Head of caudate nucleus (tissue), 42 donors: ENCODE data around the gene SCAMP4.
A peak's percentile ranks its signal among the peaks of the same experiment; 100 is the strongest.

ENCODE experiments used
- DNase-seq, 42 donors: peaks; one replicate each; pipeline versions ENCODE4 v3.0.0 to v3.0.0-alpha.2; 2020 to 2021; ENCODE audit warnings: mixed read lengths in 7 of 42
- intact Hi-C: fragments of 100-400 bp; cut with DNase I; formaldehyde crosslinking; loops from one replicate; pipeline ENCODE4 v1.15.0; 2022

The SCAMP4 gene

DNA sequence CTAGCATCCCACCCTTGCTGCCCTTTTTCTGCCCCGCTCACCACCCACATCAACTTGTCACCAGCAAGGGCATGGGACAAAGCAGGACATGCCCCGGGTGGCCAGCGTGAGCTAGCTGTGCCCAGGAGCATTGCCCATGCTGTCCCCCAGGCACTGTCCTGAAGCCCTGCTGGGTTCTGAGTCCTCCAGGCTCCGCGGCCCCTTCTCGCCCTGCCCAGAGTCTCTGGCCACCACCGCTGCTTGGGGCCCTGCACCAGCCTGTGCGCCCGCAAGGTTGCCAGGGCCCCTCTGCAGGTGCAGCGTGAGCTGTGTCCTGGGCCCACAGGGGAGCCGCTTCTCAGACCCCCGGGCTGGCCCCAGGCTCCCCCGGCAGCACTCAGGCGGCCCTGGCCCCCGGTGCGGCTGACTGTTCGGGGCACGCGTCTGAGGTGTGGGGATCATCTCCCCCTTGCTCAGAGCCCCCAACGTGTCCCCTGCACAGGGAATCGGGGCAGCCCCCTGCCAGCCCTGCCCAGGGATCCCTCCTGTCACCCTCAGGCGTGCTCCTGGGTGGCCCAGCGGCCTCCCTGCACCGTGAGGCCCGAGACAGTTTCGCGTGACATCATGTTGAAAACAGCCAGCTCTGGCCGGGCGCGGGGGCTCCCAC is 39.8 kb downstream of the SCAMP4 start:
- no peak for DNase-seq
- intact Hi-C loops, result no loop called here

DNA sequence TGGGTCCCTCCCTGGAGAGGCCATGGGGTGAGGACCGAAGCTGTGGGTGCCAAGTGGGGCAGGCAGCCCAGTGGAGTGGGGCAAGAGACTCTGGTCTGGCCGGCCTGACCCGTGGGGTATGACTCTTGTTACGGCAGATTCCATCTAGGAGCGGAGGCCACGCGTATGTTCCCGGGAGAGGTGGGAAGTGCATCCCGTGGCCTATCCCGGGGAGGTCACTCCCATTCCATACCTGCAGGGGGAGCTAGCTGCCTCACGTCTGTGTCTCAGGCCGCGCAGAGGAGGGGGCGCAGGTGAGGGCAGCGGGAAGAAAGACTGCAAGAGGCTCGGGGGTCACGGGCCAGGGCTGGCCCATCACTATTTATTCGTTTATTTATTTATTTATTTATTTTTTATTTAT is 40.7 kb downstream of the SCAMP4 start:
- peak in 27 of 42 donors; percentile 20 to 77 (median 51) for DNase-seq
- intact Hi-C loops, result no loop called here

DNA sequence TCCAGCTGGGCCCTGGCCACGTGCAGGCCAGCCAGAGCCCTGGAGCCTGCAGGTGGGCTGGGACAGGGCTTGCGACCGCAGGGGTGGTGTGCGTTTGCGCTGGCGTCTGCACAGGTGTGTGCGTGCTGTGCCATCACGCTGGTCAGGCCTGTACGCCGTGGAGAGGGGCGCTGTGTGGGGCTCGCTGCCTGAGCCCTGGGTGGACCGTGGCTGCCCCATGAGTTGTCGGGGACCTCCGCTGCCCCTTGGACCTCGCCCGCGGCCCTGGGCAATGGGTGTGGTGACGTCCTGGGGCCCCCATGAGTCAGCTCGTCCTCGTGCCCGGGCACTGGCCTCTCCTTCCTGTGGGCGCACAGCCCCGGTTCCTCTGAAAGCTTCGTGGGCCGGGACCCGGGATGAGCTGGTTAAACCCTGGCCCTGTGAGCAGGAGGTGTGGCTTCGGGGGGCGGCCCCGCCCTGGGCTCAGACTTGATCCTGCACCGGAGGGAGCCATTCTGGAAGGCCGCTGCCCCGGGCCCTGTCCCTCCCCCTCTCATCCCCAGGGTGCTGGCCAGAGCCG is 42.5 kb downstream of the SCAMP4 start:
- intact Hi-C loops, result no loop called here
- DNase-seq, result no peak

DNA sequence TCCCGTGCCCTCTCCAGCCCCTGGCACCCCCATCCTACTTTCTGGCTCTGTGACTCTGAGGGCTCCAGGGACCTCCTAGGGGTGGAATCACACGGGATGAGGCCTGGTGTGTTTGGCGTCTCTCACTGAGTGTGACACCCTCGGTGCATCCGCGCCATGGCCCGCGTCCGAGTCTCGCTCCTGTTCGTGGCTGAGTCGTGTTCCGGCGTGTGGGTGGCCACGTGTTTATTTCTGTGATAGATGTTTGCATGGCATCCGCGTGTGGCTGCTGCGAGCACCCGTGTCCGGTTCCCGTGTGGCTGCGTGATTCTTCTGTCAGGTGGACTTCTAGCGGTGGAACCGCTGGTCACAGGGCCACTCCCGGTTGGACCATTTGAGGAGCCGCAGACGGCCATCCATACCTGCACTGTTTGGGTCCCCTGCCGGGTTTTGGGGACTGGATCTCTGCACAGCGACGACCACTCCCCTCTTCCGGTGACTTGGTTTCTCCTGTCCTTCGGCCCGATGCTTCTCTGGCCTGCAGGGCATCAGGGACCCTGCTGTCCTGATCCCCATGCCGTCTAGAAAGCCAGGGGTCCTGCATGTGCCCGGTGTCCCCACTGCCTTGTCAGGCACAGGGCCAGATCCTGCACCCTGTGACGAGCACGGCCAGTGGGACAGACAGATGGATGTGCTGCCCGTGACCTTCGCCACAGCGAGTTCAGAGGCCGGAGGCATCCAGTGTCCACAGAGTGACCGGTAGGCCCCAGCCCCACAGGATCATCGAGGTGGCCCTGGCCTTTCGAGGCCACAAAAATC is 44.3 kb downstream of the SCAMP4 start:
- intact Hi-C loops, result loop anchor here (10.0 kb wide), 1 partner anchor 65 kb away; the partner anchor contains the start of gene BTBD2
- no peak for DNase-seq

DNA sequence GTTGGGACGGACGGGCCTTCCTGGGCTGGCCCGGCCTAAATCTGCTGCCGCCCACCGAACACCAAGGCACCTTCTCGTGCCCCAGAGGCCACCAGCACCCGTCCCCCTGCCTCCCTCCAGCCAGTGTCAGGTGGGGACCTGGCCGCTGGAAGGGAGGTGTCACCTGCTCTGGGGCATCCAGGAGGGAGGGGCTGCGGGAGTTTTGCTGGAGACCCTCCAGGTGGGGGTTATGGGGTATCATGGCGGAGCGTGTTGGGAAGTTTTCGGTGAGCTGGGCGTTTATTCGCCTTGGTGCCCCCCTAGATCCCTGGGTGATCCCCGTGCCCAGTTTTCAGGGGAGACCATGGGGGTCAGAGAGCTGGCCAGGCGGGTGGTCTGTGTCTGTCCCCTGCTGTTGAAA is 45.4 kb downstream of the SCAMP4 start:
- no peak for DNase-seq
- intact Hi-C loops, result loop anchor here (10.0 kb wide), 1 partner anchor 64 kb away; the partner anchor contains the start of gene BTBD2

DNA sequence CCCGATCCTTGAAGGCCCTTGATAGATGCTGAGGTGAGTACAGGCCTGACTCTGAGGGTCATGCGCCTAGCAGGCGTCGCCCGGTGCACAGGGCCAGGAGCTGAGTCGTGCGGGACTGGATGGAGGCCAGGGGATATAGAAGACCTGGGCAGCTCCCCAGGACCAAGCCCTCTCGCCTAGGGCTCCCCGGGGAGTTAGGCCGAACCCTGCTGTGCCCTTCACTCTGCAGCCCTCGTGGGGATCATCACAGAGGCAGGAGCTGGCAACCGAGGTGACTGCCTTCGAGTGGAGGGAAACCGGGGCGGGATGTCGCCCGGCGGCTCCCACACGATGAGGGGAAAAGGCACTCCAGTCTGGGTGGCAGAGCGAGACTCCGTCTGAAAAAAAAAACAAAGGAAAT is 47.4 kb downstream of the SCAMP4 start:
- intact Hi-C loops, result loop anchor here (10.0 kb wide), 1 partner anchor 62 kb away; the partner anchor contains the start of gene BTBD2
- DNase-seq, result no peak

DNA sequence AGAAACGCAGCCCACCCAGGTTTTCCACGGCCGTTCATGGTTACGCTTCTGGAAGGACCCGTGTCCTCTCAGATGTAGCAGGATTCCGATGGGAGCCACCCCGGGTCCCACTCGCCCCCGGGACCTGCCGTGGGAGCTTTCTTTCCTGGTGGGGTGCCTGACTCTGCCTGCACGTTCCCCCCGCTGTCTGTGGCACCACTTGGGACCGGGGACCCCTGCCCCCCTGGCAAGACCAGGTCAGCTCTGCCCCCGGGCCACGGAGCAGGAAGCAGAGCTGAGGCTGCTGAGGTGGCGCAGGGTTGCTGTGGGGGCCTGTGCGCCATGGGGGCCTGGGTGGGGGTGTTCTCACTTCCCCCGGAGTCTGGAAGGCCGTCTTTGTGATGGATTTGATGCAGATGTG is 47.8 kb downstream of the SCAMP4 start:
- DNase-seq, result no peak
- intact Hi-C loops, result loop anchor here (10.0 kb wide), 1 partner anchor 62 kb away; the partner anchor contains the start of gene BTBD2

DNA sequence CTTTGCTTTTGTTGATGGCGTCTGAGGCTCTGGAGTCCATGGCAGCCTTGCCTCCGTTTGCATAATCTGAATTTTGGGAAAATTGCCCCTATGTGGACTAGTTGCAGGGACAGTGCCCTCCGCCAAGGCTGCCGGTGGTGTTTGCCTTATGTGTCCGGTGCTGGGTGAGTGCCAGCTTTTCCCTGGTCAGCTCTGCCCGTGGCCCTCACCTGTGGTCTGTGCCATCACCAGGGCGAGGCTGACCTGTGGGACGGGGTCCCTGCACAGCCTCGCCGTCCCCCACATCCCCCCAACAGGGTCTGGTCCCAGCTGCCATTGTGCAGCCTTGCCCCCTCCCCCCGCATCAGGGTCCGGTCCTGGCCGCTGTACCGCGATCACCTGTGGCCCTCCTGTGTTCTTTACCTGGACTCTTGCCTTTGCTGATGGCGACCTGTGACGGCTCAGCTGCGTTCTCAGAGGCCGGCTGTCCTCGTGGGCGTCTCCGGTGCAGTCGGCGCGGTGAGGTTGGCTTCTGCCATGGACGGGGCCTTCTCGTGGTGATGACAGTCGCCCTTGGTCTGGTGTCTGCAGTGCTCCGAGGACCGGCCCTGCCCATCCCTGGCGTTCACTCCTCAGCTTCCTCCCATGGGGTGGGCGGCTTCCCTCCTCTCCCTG is 48.4 kb downstream of the SCAMP4 start:
- intact Hi-C loops, result loop anchor here (10.0 kb wide), 1 partner anchor 61 kb away; the partner anchor contains the start of gene BTBD2
- no peak for DNase-seq

DNA sequence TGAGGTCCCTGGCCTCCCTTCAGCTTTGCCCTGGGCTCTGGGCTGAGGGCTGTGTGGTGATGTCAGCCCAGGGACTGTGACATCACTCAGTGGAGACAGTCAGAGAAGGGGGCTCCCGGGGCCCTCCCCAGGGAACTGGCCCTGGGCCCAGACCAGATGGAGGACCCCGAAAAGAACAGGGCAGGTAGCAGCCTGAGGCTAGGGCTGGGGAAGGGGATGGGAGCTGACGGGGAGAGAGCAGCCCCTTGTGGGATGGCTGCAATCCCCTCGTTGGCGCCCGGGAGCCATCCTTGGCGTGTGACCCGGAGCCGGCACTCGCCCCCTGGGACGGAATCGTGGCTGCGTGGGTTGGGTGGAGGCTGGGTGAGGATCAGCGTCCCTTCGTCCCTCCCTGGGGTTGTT is 49.3 kb downstream of the SCAMP4 start:
- DNase-seq, result no peak
- intact Hi-C loops, result loop anchor here (10.0 kb wide), 1 partner anchor 60 kb away; the partner anchor contains the start of gene BTBD2

DNA sequence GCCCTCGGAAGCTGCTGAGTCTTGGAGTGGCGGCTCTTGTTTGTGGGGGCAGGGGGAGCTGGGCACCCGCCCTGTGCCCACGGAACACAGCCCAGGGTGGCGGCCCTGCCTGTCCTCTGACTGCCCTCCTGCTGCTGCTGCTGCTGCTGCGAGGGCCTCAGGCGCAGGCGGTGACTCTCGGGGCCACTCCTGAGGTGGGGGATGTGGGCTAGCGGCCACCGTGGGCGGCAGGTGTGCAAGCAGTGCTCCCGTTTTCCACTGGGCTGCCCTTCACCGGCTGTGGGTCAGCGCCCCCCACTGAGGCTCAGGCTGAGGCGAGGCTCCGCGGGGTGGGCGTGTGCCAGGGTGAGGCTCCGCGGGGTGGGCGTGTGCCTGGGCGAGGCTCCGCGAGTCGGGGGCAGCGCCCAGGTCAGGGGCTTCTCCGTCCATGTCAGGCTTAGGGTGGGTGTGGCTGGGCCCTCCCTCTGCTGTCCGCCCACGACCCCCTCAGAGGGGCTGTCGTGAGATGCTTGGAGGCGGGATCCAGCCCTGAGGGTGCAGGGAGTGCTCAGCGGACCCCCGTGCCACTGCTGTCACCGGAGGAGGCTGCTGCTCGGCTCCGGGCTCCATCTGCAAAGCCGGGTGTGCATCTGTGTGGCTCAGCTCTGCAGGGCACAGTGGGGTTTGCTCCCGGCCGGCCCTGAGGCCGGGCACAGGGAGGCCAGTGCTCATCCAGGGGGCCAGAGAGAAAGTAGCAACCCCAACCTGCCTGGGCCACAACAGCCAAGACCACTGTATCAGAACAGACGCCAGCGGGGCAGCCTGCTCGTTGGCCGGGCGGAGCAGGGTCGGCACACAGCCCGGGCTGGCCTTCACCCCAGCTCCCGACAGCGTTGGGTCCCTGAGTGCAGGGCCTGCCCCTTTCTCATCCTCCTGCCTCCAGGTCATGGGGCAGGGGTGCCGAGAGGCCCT is 50.2 kb downstream of the SCAMP4 start:
- DNase-seq, result peak in 15 of 42 donors; percentile 25 to 63 (median 41)
- intact Hi-C loops, result loop anchor here (10.0 kb wide), 1 partner anchor 59 kb away; the partner anchor contains the start of gene BTBD2

DNA sequence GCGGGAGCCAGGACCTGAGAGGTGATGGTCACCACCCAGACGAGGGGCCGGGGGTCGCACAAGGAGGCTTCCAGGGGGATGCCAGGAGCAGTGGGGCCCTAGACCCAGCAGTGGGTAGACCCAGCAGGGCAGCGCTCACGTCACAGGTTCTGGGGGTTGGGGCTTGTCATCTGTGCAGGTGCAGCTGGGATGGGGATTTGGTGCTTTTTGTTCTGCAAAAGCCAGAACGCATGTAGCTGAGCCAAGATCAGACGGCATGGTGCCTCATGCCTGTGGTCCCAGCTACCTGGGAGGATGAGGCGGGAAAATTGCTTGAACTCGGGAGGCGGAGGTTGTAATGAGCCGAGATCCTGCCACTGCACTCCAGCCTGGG is 50.9 kb downstream of the SCAMP4 start:
- DNase-seq, result peak in 6 of 42 donors; percentile 14 to 49 (median 38)
- intact Hi-C loops, result loop anchor here (10.0 kb wide), 1 partner anchor 59 kb away; the partner anchor contains the start of gene BTBD2

DNA sequence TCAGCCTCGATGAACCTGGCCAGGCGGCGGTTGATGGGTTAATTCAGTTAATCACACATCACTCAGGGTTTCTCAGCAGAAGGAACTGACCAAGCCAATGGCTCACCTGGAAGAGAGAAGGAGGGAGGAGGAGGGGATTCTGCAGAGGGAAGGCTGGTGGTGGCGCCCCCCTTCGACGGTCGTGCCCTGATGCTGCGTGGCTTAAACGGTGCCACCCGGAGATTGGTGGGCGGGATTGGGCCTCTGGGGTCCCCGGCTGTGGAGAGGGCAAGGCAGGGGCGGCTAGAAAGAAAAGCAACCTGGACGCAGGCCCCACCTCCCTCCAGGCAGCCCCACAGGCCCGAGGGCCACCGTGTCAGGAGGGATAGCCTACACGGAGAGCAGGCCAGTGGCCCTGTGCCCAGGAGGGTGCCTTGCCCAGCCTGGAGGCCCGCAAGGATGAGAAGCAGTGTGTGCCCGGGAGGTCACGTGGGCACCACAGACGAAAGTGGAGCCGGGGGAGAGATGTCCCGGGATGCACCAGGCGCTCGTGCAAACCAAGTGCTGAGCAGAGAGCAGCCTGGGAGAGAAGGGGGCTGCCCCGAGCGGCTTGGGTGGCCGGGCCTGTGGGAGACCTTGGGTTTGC is 51.8 kb downstream of the SCAMP4 start:
- intact Hi-C loops, result loop anchor here (10.0 kb wide), 1 partner anchor 58 kb away; the partner anchor contains the start of gene BTBD2

DNA sequence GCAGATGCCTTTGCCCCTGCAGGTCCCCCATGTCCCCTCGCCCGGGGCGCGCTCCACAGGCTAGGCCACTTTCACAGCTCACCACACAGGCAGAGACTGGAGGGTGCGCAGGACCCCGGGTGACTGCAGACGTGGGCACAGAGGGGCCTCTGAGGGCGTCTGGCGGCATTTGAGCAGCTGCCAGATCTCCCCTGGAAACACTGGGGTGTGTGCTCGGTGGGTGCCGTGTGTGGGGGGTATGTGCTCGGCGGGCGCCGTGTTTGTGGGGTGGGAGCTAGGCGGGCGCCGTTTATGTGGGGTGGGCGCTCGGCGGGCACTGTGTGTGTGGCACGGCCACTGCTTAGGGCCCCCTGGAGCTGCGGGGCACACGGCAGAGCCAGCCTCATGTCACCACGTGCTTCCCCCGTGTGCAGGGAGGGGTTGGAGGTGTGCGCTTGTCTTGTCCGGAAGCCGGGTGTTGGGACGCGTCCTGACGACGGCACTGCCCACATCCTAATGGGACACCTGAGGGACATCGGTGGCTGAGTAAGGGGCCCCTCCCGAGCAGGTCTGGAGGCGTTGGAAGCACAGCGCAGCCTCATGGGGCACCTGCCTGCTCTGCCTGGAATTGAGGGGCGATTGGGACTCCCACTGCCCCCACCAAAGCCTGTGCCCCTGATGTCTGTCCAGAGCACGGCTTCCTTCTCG is 52.5 kb downstream of the SCAMP4 start:
- intact Hi-C loops, result loop anchor here (10.0 kb wide), 1 partner anchor 57 kb away; the partner anchor contains the start of gene BTBD2
- no peak for DNase-seq

More for the DNA sequence above, 51.8 kb downstream of the SCAMP4 start:
- peak; percentile 72 to 95 (median 89) for DNase-seq

DNA sequence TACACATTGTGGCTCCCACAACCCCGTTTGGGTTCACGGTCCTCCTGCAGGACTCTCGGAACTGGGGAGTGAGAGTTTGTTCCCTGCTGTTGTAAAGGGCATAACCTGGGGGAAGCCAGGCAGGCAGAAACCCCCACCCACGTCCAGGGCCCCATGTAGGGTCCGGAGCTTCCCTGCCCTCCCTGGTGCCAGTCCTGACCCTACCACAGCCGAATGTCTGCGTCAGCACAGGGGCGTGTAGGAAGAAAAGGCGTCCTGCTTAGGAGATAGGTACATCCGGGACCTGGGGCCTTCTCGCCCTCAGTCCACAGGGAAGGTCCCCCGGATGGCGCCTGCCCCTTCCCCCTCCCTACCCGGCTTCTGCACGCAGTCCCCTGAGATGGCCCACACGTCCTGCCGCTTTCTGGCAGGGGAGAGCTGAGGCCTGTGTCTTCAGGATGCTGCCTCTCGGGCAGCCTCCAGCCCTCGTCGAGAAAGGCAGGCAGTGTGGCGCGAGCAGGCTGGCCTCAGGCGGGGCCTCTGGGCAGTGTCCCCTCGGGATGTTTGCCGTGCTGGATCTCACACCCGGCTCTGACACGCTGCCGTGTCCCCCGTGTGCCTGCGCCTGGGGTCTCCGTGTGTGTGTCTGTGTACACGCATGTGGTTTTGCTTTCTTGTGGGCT is 54.9 kb downstream of the SCAMP4 start:
- DNase-seq, result no peak
- intact Hi-C loops, result loop anchor here (10.0 kb wide), 1 partner anchor 55 kb away; the partner anchor contains the start of gene BTBD2

DNA sequence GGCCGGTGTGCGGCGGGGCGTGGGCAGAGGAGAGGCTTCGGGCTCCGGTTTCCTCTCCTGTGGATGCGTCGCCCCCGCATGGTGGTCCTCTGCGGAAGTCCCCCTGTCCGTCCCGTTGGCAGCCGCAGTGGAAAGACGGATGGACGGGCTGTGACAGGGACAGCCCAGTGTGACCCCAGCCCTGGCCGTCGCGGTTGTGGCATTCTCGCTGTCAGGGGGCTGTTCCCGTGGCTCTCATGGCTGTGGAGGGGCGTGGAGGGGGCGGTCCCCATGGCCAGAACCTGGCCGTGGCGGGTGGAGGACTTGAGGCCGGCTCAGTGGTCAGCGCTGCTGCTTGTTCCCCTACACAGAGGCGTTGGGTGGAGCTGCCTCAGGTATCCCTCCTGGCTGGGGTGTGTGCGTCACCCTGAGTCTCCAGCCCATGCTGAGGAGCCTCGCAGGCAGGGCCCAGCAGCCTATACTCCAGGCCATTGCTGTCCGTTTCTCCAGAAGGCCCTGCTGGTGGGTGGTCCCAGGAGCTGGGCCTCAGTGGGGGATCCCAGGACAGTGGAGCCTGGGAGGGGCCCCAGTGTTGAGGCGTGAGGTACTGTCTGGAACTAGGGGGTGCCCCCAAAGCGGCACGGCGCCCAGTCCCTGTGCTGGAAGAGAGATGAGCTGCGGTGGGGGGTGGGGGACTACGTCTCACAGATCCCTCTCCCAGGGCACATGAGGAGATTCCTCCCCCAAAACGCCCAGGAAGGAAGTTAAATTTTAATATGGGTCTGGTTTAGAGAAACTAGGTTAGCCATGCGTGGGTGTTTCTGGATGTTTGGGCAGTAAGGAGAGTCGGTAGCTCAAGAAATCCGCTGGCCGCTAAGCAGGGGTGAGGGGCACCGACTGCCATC is 56.0 kb downstream of the SCAMP4 start:
- no peak for DNase-seq
- intact Hi-C loops, result no loop called here
